Mucosa of stomach (tissue), 1 donor: Measurements from ENCODE around the gene ZFHX3.

Experiments used
- H3K27me3 ChIP-seq: one replicate; pipeline ENCODE4 v1.7.0; 2013; ENCODE audit warnings: mild to moderate bottlenecking, low read length; ENCODE audit not compliant: control insufficient read depth, insufficient read depth
- H3K36me3 ChIP-seq: one replicate; pipeline ENCODE4 v1.7.0; 2013; ENCODE audit warnings: low read length; ENCODE audit not compliant: control insufficient read depth, insufficient read depth
- H3K4me1 ChIP-seq: one replicate; pipeline ENCODE4 v1.7.0; 2013; ENCODE audit warnings: mild to moderate bottlenecking, low read length; ENCODE audit not compliant: control insufficient read depth, insufficient read depth
- H3K4me3 ChIP-seq: one replicate; pipeline ENCODE4 v1.7.0; 2013; ENCODE audit warnings: low read length
- H3K9ac ChIP-seq: one replicate; pipeline ENCODE4 v1.7.0; 2013; ENCODE audit warnings: mild to moderate bottlenecking, low read length, moderate library complexity
- H3K9me3 ChIP-seq: one replicate; pipeline ENCODE4 v1.7.0; 2013; ENCODE audit warnings: mild to moderate bottlenecking, low read length, moderate library complexity; ENCODE audit not compliant: control insufficient read depth
- donor health status: Pancreatic carcinoma.

The ZFHX3 gene

GRCh38 chr16:72877374-72878028 lies 170.4 kb downstream of the ZFHX3 start:
- no peaks in the 10 kb centered on the region for H3K4me1 ChIP-seq
- no peak overlapping the region for H3K9ac ChIP-seq
- no peaks in the 10 kb centered on the region for H3K9me3 ChIP-seq
- H3K4me3 ChIP-seq, result no peak overlapping the region
- no peaks in the 10 kb centered on the region for H3K36me3 ChIP-seq
- no peaks in the 10 kb centered on the region for H3K27me3 ChIP-seq

GRCh38 chr16:72876981-72877373 lies 171.0 kb downstream of the ZFHX3 start:
- no peaks in the 10 kb centered on the region for H3K4me1 ChIP-seq
- H3K27me3 ChIP-seq, result no peaks in the 10 kb centered on the region
- H3K9me3 ChIP-seq, result no peaks in the 10 kb centered on the region
- H3K4me3 ChIP-seq, result no peak overlapping the region
- no peak overlapping the region for H3K9ac ChIP-seq
- no peaks in the 10 kb centered on the region for H3K36me3 ChIP-seq

GRCh38 chr16:72876221-72876620 lies 171.7 kb downstream of the ZFHX3 start:
- Histone ChIP-seq H3K36me3 (no peaks in the 10 kb centered on the region), H3K27me3 (no peaks in the 10 kb centered on the region), H3K4me3 (no peak overlapping the region), H3K9me3 (no peaks in the 10 kb centered on the region), H3K9ac (no peak overlapping the region), H3K4me1 (no peaks in the 10 kb centered on the region)

GRCh38 chr16:72875291-72876031 lies 172.5 kb downstream of the ZFHX3 start:
- no peak overlapping the region for H3K9ac ChIP-seq
- H3K27me3 ChIP-seq, result no peaks in the 10 kb centered on the region
- no peaks in the 10 kb centered on the region for H3K4me1 ChIP-seq
- H3K4me3 ChIP-seq, result no peak overlapping the region
- H3K9me3 ChIP-seq, result no peaks in the 10 kb centered on the region
- no peaks in the 10 kb centered on the region for H3K36me3 ChIP-seq

GRCh38 chr16:72873853-72874252 lies 174.1 kb downstream of the ZFHX3 start:
- no peaks in the 10 kb centered on the region for H3K4me1 ChIP-seq
- no peaks in the 10 kb centered on the region for H3K27me3 ChIP-seq
- H3K9me3 ChIP-seq, result no peaks in the 10 kb centered on the region

GRCh38 chr16:72873044-72873443 lies 174.9 kb downstream of the ZFHX3 start:
- H3K9ac ChIP-seq, result no peak overlapping the region
- H3K27me3 ChIP-seq, result no peaks in the 10 kb centered on the region
- no peaks in the 10 kb centered on the region for H3K4me1 ChIP-seq
- H3K36me3 ChIP-seq, result no peaks in the 10 kb centered on the region
- H3K9me3 ChIP-seq, result no peaks in the 10 kb centered on the region
- H3K4me3 ChIP-seq, result no peak overlapping the region

More at GRCh38 chr16:72873853-72874252, 174.1 kb downstream of the ZFHX3 start:
- Histone ChIP-seq H3K9ac (no peak overlapping the region), H3K4me3 (no peak overlapping the region), H3K36me3 (no peaks in the 10 kb centered on the region)

- no peaks in the 10 kb centered on the region for H3K27me3 ChIP-seq
- H3K9me3 ChIP-seq, result no peaks in the 10 kb centered on the region
- H3K36me3 ChIP-seq, result no peaks in the 10 kb centered on the region
- H3K4me3 ChIP-seq, result no peak overlapping the region
- H3K4me1 ChIP-seq, result no peaks in the 10 kb centered on the region
- no peak overlapping the region for H3K9ac ChIP-seq
These were observed 182.1 kb downstream of the ZFHX3 start for GRCh38 chr16:72865835-72866234.

GRCh38 chr16:72865258-72865657 lies 182.7 kb downstream of the ZFHX3 start:
- Histone ChIP-seq H3K4me1 (no peaks in the 10 kb centered on the region), H3K9ac (no peak overlapping the region), H3K27me3 (no peaks in the 10 kb centered on the region), H3K9me3 (no peaks in the 10 kb centered on the region), H3K4me3 (no peak overlapping the region), H3K36me3 (no peaks in the 10 kb centered on the region)

- Histone ChIP-seq H3K4me3 (no peak overlapping the region), H3K4me1 (no peaks in the 10 kb centered on the region), H3K9me3 (no peaks in the 10 kb centered on the region), H3K9ac (no peak overlapping the region), H3K27me3 (no peaks in the 10 kb centered on the region), H3K36me3 (no peaks in the 10 kb centered on the region)
These were observed 183.6 kb downstream of the ZFHX3 start for GRCh38 chr16:72864130-72864833.

- H3K9me3 ChIP-seq, result no peaks in the 10 kb centered on the region
- H3K4me1 ChIP-seq, result no peaks in the 10 kb centered on the region
- H3K4me3 ChIP-seq, result no peak overlapping the region
- H3K9ac ChIP-seq, result no peak overlapping the region
- no peaks in the 10 kb centered on the region for H3K27me3 ChIP-seq
- no peaks in the 10 kb centered on the region for H3K36me3 ChIP-seq
These were observed 185.8 kb downstream of the ZFHX3 start for GRCh38 chr16:72862090-72862489.

GRCh38 chr16:72860726-72861562 lies 187.0 kb downstream of the ZFHX3 start:
- Histone ChIP-seq H3K4me3 (no peak overlapping the region), H3K9ac (no peak overlapping the region), H3K4me1 (no peaks in the 10 kb centered on the region), H3K9me3 (no peaks in the 10 kb centered on the region), H3K36me3 (no peaks in the 10 kb centered on the region), H3K27me3 (no peaks in the 10 kb centered on the region)
